GM12874 (cell line): Measurements from ENCODE around the gene NRXN2.

Source experiments
- CTCF ChIP-seq: IDR thresholded peaks from 2 replicates; pipeline ENCODE4 v1.5.1; 2011; ENCODE audit warnings: low read depth, mild to moderate bottlenecking, control low read depth, low read length, moderate library complexity; ENCODE audit not compliant: insufficient read depth

NRXN2 gene

GRCh38 chr11:64712430-64713015 is 10.5 kb downstream of the NRXN2 start:
- no peak for TF ChIP-seq CTCF

GRCh38 chr11:64711956-64712362 is 11.0 kb downstream of the NRXN2 start:
- no peak for TF ChIP-seq CTCF

GRCh38 chr11:64711138-64711955 is 11.7 kb downstream of the NRXN2 start:
- no peak for TF ChIP-seq CTCF

GRCh38 chr11:64710418-64711137 is 12.4 kb downstream of the NRXN2 start:
- no peak for TF ChIP-seq CTCF

GRCh38 chr11:64705501-64705900 is 17.5 kb downstream of the NRXN2 start:
- no peak for TF ChIP-seq CTCF

- TF ChIP-seq CTCF = no peak
Measured at GRCh38 chr11:64703048-64703447, 19.9 kb downstream of the NRXN2 start.

GRCh38 chr11:64698427-64698826 is 24.6 kb downstream of the NRXN2 start:
- no peak for TF ChIP-seq CTCF
